MCF 10A (cell line): ENCODE measurements around the gene NAT14. TPM values are rescaled to one million over a fixed set of nuclear protein-coding genes. Genes with fewer than 3 reads are reported as not detected.

Experiments
- BruUV-seq: library from RNA; stranded (reverse); fragments of 400-500 nt; replicated peaks from 2 replicates; lab custom pipeline; 2021; lab: Mats Ljungman, UMichigan
- CTCF ChIA-PET: fragments of 300-600 bp; sonication (Branson Sonifier 250); formaldehyde crosslinking; extraction: SDS; loops from one replicate; lab custom pipeline; 2021; ENCODE audit warnings: antibody characterized with exemption, inconsistent platforms; lab: Yijun Ruan, JAX
- POLR2A ChIA-PET: fragments of 300-600, 350-650 bp; sonication (Branson Sonifier 250); formaldehyde crosslinking; extraction: SDS; loops from one replicate; lab custom pipeline; 2020; ENCODE audit warnings: antibody characterized with exemption, inconsistent platforms; lab: Yijun Ruan, JAX
- DNase-seq: peaks from one replicate; pipeline ENCODE4 v3.0.0-alpha.2; 2018; ENCODE audit not compliant: unreplicated experiment
- H3K27ac Mint-ChIP-seq: one replicate; pipeline ENCODE4 v1.8.0; 2022; ENCODE audit warnings: mild to moderate bottlenecking, low read depth, mixed read lengths; ENCODE audit not compliant: unreplicated experiment
- H3K27me3 Mint-ChIP-seq: one replicate; pipeline ENCODE4 v1.8.0; 2022; ENCODE audit warnings: mixed read lengths; ENCODE audit not compliant: insufficient read depth, unreplicated experiment
- H3K36me3 Mint-ChIP-seq: one replicate; pipeline ENCODE4 v1.8.0; 2022; ENCODE audit warnings: mild to moderate bottlenecking, moderate library complexity, mixed read lengths; ENCODE audit not compliant: insufficient read depth, unreplicated experiment
- H3K4me1 Mint-ChIP-seq: one replicate; pipeline ENCODE4 v1.8.0; 2022; ENCODE audit warnings: mixed read lengths; ENCODE audit not compliant: insufficient read depth, unreplicated experiment
- H3K4me3 Mint-ChIP-seq: one replicate; pipeline ENCODE4 v1.8.0; 2022; ENCODE audit warnings: mild to moderate bottlenecking, moderate library complexity, mixed read lengths; ENCODE audit not compliant: unreplicated experiment
- H3K9me3 Mint-ChIP-seq: one replicate; pipeline ENCODE4 v1.8.0; 2022; ENCODE audit warnings: mixed read lengths; ENCODE audit not compliant: unreplicated experiment
- CTCF ChIP-seq: fragments of 200-600 bp; IDR thresholded peaks from one replicate; pipeline ENCODE4 v1.8.0; 2022; ENCODE audit warnings: antibody characterized with exemption, mild to moderate bottlenecking; ENCODE audit not compliant: unreplicated experiment
- intact Hi-C: fragments of 100-400 bp; cut with micrococcal nuclease; formaldehyde crosslinking; loops from 2 replicates; pipeline ENCODE4 v1.14.1; 2022
- total RNA-seq: library from RNA; stranded (reverse); gene quantifications from 2 replicates; pipeline ENCODE4 v1.2.3, GENCODE V29; 2022

Gene NAT14
- total RNA-seq, 1 experiment from 2014 or later, result 22.8 TPM

- H3K9me3 Mint-ChIP-seq, result no peaks in the 10 kb centered on the region
- no TSS peak for BruUV-seq
- ChIA-PET POLR2A (no interaction called here), CTCF (interaction anchor here (0.6 kb wide), 2 partner anchors 21 to 47 kb away, joined by 3 to 4 read pairs; partner anchors contain the start of gene SSC5D)
- DNase-seq, result no peak
- intact Hi-C loops, result no loop called here
- no peaks in the 10 kb centered on the region for H3K4me1 Mint-ChIP-seq
- H3K36me3 Mint-ChIP-seq, result no peaks in the 10 kb centered on the region
- H3K27ac Mint-ChIP-seq, result no peak overlapping the region
- H3K27me3 Mint-ChIP-seq, result no peaks in the 10 kb centered on the region
- TF ChIP-seq CTCF, result no peak
- no peak overlapping the region for H3K4me3 Mint-ChIP-seq
These were observed 50.4 kb downstream of the NAT14 start for GRCh38 chr19:55535173-55535964.

- H3K4me3 Mint-ChIP-seq, result no peak overlapping the region
- no peak overlapping the region for H3K27ac Mint-ChIP-seq
- H3K4me1 Mint-ChIP-seq, result no peaks in the 10 kb centered on the region
- no TSS peak for BruUV-seq
- no peaks in the 10 kb centered on the region for H3K9me3 Mint-ChIP-seq
- no peak for DNase-seq
- TF ChIP-seq CTCF, result no peak
- POLR2A ChIA-PET, result no interaction called here
- intact Hi-C loops, result no loop called here
- CTCF ChIA-PET, result interaction anchor here (0.6 to 0.7 kb wide), 2 partner anchors 20 to 90 kb away, joined by 4 read pairs; no protein-coding TSS in a partner anchor
- no peaks in the 10 kb centered on the region for H3K27me3 Mint-ChIP-seq
- no peaks in the 10 kb centered on the region for H3K36me3 Mint-ChIP-seq
These were observed 51.0 kb downstream of the NAT14 start for GRCh38 chr19:55535965-55536350.

- no peak overlapping the region for H3K4me3 Mint-ChIP-seq
These were observed 51.4 kb downstream of the NAT14 start for GRCh38 chr19:55536366-55536765.

More at GRCh38 chr19:55536366-55536765, 51.4 kb downstream of the NAT14 start:
- Mint-ChIP-seq H3K27me3 (no peaks in the 10 kb centered on the region), H3K27ac (no peak overlapping the region), H3K4me1 (no peaks in the 10 kb centered on the region), H3K36me3 (no peaks in the 10 kb centered on the region), H3K9me3 (no peaks in the 10 kb centered on the region)
- DNase-seq, result no peak
- POLR2A ChIA-PET, result no interaction called here
- intact Hi-C loops, result no loop called here
- no TSS peak for BruUV-seq
- CTCF ChIA-PET, result interaction anchor here (0.6 to 0.7 kb wide), 2 partner anchors 20 to 90 kb away, joined by 4 read pairs; no protein-coding TSS in a partner anchor
- no peak for TF ChIP-seq CTCF

Other genes starting within 250 kb of the NAT14 start
- 70.6 and 78.9 TPM in 2 replicates for gene PPP6R1, start 226.2 kb upstream of the NAT14 start, total RNA-seq
- gene HSPBP1, start 205.1 kb upstream of the NAT14 start, total RNA-seq, result 49.2 and 53.1 TPM in 2 replicates
- 3.8 and 5.1 TPM in 2 replicates for gene BRSK1, start 201.2 kb upstream of the NAT14 start, total RNA-seq
- gene TMEM150B, start 159.8 kb upstream of the NAT14 start, total RNA-seq, result not detected in 2 replicates
- 12.9 and 16.8 TPM in 2 replicates for gene KMT5C, start 145.3 kb upstream of the NAT14 start, total RNA-seq
- gene COX6B2, start 130.5 kb upstream of the NAT14 start, total RNA-seq, result 0.33 and 0.93 TPM in 2 replicates
- gene GARIN5B, start 121.9 kb upstream of the NAT14 start, total RNA-seq, result not detected in 2 replicates
- gene IL11, start 114.7 kb upstream of the NAT14 start, total RNA-seq, result 4.2 TPM in 2 replicates
- 0.58 and 0.59 TPM in 2 replicates for gene TMEM190, start 108.4 kb upstream of the NAT14 start, total RNA-seq
- gene TMEM238, start 100.9 kb upstream of the NAT14 start, total RNA-seq, result 10.6 and 14.9 TPM in 2 replicates
- 2,816 and 2,868 TPM in 2 replicates for gene RPL28, start 99.3 kb upstream of the NAT14 start, total RNA-seq
- gene UBE2S, start 77.4 kb upstream of the NAT14 start, total RNA-seq, result 331 and 345 TPM in 2 replicates
- gene SHISA7, start 41.9 kb upstream of the NAT14 start, total RNA-seq, result not detected in 2 replicates
- gene ISOC2, start 23.5 kb upstream of the NAT14 start, total RNA-seq, result 34.3 and 59.9 TPM in 2 replicates
- 0.23 and 0.32 TPM in 2 replicates for gene C19orf85, start 20.4 kb upstream of the NAT14 start, total RNA-seq
- 6.2 and 12.1 TPM in 2 replicates for gene ZNF628, start 8.6 kb upstream of the NAT14 start, total RNA-seq
- 0.33 and 0.59 TPM in 2 replicates for gene SSC5D, start 3.2 kb downstream of the NAT14 start, total RNA-seq
- gene SBK2, start 51.9 kb downstream of the NAT14 start, total RNA-seq, result not detected in 2 replicates
- not detected in 2 replicates for gene SBK3, start 60.4 kb downstream of the NAT14 start, total RNA-seq
- gene ZNF579, start 95.7 kb downstream of the NAT14 start, total RNA-seq, result 11.6 and 12.6 TPM in 2 replicates
- gene FIZ1, start 114.3 kb downstream of the NAT14 start, total RNA-seq, result 13.5 and 16.3 TPM in 2 replicates
- 15.7 and 17.6 TPM in 2 replicates for gene ZNF524, start 115.1 kb downstream of the NAT14 start, total RNA-seq
- 12.2 and 12.7 TPM in 2 replicates for gene ZNF865, start 120.5 kb downstream of the NAT14 start, total RNA-seq
- gene ZNF784, start 139.4 kb downstream of the NAT14 start, total RNA-seq, result 2.7 and 3.1 TPM in 2 replicates
- gene ZNF580, start 155.8 kb downstream of the NAT14 start, total RNA-seq, result 38.9 and 44.9 TPM in 2 replicates
- gene ZNF581, start 158.5 kb downstream of the NAT14 start, total RNA-seq, result 22.3 and 25.7 TPM in 2 replicates
- gene CCDC106, start 163.0 kb downstream of the NAT14 start, total RNA-seq, result 2.3 and 2.5 TPM in 2 replicates
- 220 and 280 TPM in 2 replicates for gene U2AF2, start 169.8 kb downstream of the NAT14 start, total RNA-seq
- 102 and 123 TPM in 2 replicates for gene EPN1, start 190.0 kb downstream of the NAT14 start, total RNA-seq